ENCODE results near the gene RALGAPA2.

Gene RALGAPA2

GRCh38 chr20:20752712-20753111 is 40.3 kb upstream of the RALGAPA2 start:
- Histone ChIP-seq H3K4me2 (ENCODE audit: low read length) (no peak overlapping the region), H3K27me3 (ENCODE audit: insufficient read depth, low read length) (no peaks in the 10 kb centered on the region), H3K79me2 (ENCODE audit: insufficient read depth, low read length) (no peaks in the 10 kb centered on the region), H4K20me1 (ENCODE audit: insufficient read depth, low read length) (no peaks in the 10 kb centered on the region), H3K9ac (ENCODE audit: low read length) (no peak overlapping the region), H3K4me1 (ENCODE audit: insufficient read depth, low read length, severe bottlenecking) (no peaks in the 10 kb centered on the region), H3K9me3 (ENCODE audit: low read length) (no peaks in the 10 kb centered on the region), H3K9me2 (ENCODE audit: low read depth, low read length) (no peaks in the 10 kb centered on the region), H3K27ac (ENCODE audit: low read depth, low read length, poor library complexity, severe bottlenecking) (no peak overlapping the region), H3F3A (ENCODE audit: insufficient read depth, low read length) (no peaks in the 10 kb centered on the region), H3K4me3 (ENCODE audit: low read depth, low read length, poor library complexity, severe bottlenecking) (no peak overlapping the region), H2AFZ (ENCODE audit: low read length) (no peak overlapping the region), H3K36me3 (ENCODE audit: insufficient read depth, low read length) (no peaks in the 10 kb centered on the region)
- no peak for TF ChIP-seq CTCF (IDR thresholded peaks at IDR 0.05; ENCODE audit: low read length)
- TF ChIP-seq EZH2 (IDR thresholded peaks at IDR 0.05; ENCODE audit: borderline replicate concordance, low read length): no peak

DNA sequence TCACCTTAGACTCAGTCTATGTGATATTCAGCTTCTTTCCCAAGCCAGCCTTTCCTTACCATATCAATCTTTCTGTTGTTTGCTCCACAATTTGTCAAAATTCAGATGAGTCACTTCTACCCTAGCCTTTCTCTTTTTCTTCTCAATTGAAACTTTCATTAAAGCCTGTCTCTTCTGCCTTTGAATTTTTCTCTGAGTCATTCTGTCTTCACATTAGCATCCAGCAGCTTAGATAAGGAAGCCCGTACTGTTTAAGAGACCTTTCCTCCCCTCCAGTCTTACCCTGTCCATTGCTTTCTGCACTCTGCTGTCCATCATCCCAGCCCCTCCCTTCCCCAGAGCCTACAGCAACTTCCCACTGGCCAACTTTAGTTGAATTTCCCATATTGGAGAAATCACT is 34.9 kb upstream of the RALGAPA2 start:
- no peak overlapping the region for H3K9ac ChIP-seq (ENCODE audit: low read length)
- TF ChIP-seq EZH2 (IDR thresholded peaks at IDR 0.05; ENCODE audit: borderline replicate concordance, low read length): no peak
- TF ChIP-seq CTCF (IDR thresholded peaks at IDR 0.05; ENCODE audit: low read length): no peak
- H3K36me3 ChIP-seq (ENCODE audit: insufficient read depth, low read length): no peaks in the 10 kb centered on the region
- H3K79me2 ChIP-seq (ENCODE audit: insufficient read depth, low read length): no peaks in the 10 kb centered on the region
- no peak overlapping the region for H2AFZ ChIP-seq (ENCODE audit: low read length)
- no peaks in the 10 kb centered on the region for H3K9me2 ChIP-seq (ENCODE audit: low read depth, low read length)
- H4K20me1 ChIP-seq (ENCODE audit: insufficient read depth, low read length): no peaks in the 10 kb centered on the region
- no peak overlapping the region for H3K4me2 ChIP-seq (ENCODE audit: low read length)
- H3K9me3 ChIP-seq (ENCODE audit: low read length): no peaks in the 10 kb centered on the region
- H3F3A ChIP-seq (ENCODE audit: insufficient read depth, low read length): no peaks in the 10 kb centered on the region
- no peak overlapping the region for H3K4me3 ChIP-seq (ENCODE audit: low read depth, low read length, poor library complexity, severe bottlenecking)
- peaks cover 4% of the 10 kb centered on the region; the same call in 1 of the 2 replicates for H3K27me3 ChIP-seq (ENCODE audit: insufficient read depth, low read length)
- H3K27ac ChIP-seq (ENCODE audit: low read depth, low read length, poor library complexity, severe bottlenecking): no peak overlapping the region
- no peaks in the 10 kb centered on the region for H3K4me1 ChIP-seq (ENCODE audit: insufficient read depth, low read length, severe bottlenecking)

GRCh38 chr20:20744170-20744725 is 31.8 kb upstream of the RALGAPA2 start:
- no peaks in the 10 kb centered on the region for H3K4me1 ChIP-seq (ENCODE audit: insufficient read depth, low read length, severe bottlenecking)
- H3K9me2 ChIP-seq (ENCODE audit: low read depth, low read length): no peaks in the 10 kb centered on the region
- no peaks in the 10 kb centered on the region for H3K79me2 ChIP-seq (ENCODE audit: insufficient read depth, low read length)
- TF ChIP-seq EZH2 (IDR thresholded peaks at IDR 0.05; ENCODE audit: borderline replicate concordance, low read length) (no peak), CTCF (IDR thresholded peaks at IDR 0.05; ENCODE audit: low read length) (no peak)
- no peak overlapping the region for H3K4me2 ChIP-seq (ENCODE audit: low read length)
- H2AFZ ChIP-seq (ENCODE audit: low read length): no peak overlapping the region
- H4K20me1 ChIP-seq (ENCODE audit: insufficient read depth, low read length): no peaks in the 10 kb centered on the region
- H3K9me3 ChIP-seq (ENCODE audit: low read length): no peaks in the 10 kb centered on the region
- H3K9ac ChIP-seq (ENCODE audit: low read length): no peak overlapping the region
- H3F3A ChIP-seq (ENCODE audit: insufficient read depth, low read length): no peaks in the 10 kb centered on the region
- H3K36me3 ChIP-seq (ENCODE audit: insufficient read depth, low read length): no peaks in the 10 kb centered on the region
- H3K27ac ChIP-seq (ENCODE audit: low read depth, low read length, poor library complexity, severe bottlenecking): no peak overlapping the region
- H3K4me3 ChIP-seq (ENCODE audit: low read depth, low read length, poor library complexity, severe bottlenecking): no peak overlapping the region
- H3K27me3 ChIP-seq (ENCODE audit: insufficient read depth, low read length): peaks cover 4% of the 10 kb centered on the region; the same call in 1 of the 2 replicates

Data from OCI-LY1 (cell line).